Naive thymus-derived CD8-positive, alpha-beta T cell (primary cell): ENCODE data around the gene PPIE. TPM values are rescaled to one million over a fixed set of nuclear protein-coding genes. Genes with fewer than 3 reads are reported as not detected.
"Not testable (repeated sequence)": the region's sequence is repeated elsewhere in the genome, so short reads cannot be mapped to it uniquely, and the experiment has no call there.

ENCODE experiments used
- ATAC-seq, 2 donors: fragments of 150-1000 bp; cut with Tn5 transposase in 1 of 2; sonication (Bioruptor Pico), chemical (Tn5 transposase) in 1 of 2; 1 replicate in 1 of 2; 2 replicates in 1 of 2; pipeline ENCODE4 v1.10.0; 2021; ENCODE audit warnings: mild to moderate bottlenecking in 2 of 2, moderate library complexity in 2 of 2
- POLR2A ChIA-PET: fragments of 350-600 bp; sonication (Branson Sonifier 250); formaldehyde crosslinking; loops from one replicate; lab custom pipeline; 2021; ENCODE audit warnings: antibody characterized with exemption; lab: Charles Lee
- DNase-seq, 10 donors: peaks; one replicate each; pipeline versions ENCODE4 v3.0.0 to v3.0.0-alpha.2; 2020 to 2022
- H3K27ac Mint-ChIP-seq, 10 donors: one replicate each; pipeline ENCODE4 v1.8.0; 2020 to 2022; ENCODE audit warnings: mild to moderate bottlenecking in 10 of 10, mixed read lengths in 10 of 10, moderate library complexity in 4 of 10, inconsistent platforms in 1 of 10
- H3K27me3 Mint-ChIP-seq, 5 donors: one replicate each; pipeline ENCODE4 v1.8.0; 2021 to 2022; ENCODE audit warnings: mixed read lengths in 5 of 5
- H3K36me3 Mint-ChIP-seq, 3 donors: one replicate each; pipeline ENCODE4 v1.8.0; 2020 to 2022; ENCODE audit warnings: mixed read lengths in 3 of 3, mild to moderate bottlenecking in 2 of 3, inconsistent platforms in 1 of 3
- H3K4me1 Mint-ChIP-seq, 4 donors: one replicate each; pipeline ENCODE4 v1.8.0; 2021 to 2022; ENCODE audit warnings: mixed read lengths in 4 of 4
- H3K4me3 Mint-ChIP-seq, 10 donors: one replicate each; pipeline ENCODE4 v1.8.0; 2020 to 2022; ENCODE audit warnings: mild to moderate bottlenecking in 10 of 10, mixed read lengths in 10 of 10, moderate library complexity in 6 of 10, inconsistent platforms in 1 of 10
- H3K9me3 Mint-ChIP-seq, 9 donors: one replicate each; pipeline ENCODE4 v1.8.0; 2020 to 2022; ENCODE audit warnings: mixed read lengths in 9 of 9, mild to moderate bottlenecking in 3 of 9, inconsistent platforms in 1 of 9, moderate library complexity in 1 of 9
- polyA plus RNA-seq, 3 donors: library from polyadenylated mRNA; unstranded; fragments of 300-500 nt; fragmentation: Illumina TruSeq; gene quantifications; one replicate each; pipeline ENCODE4 v1.2.3, GENCODE V29; 2021
- total RNA-seq, 8 experiments: library from RNA in 2 of 8; stranded (reverse) in 2 of 8; gene quantifications; one replicate each; pipeline ENCODE4 v1.2.3 and lab custom pipeline; 2021 to 2026

The PPIE gene
- total and polyA plus RNA-seq, 5 experiments from 2014 or later = 86.9 to 123 (median 101) TPM

- H3K36me3 Mint-ChIP-seq = peaks cover 0 to 34% (median 8%) of the 10 kb centered on the region in 3 donors
- POLR2A ChIA-PET = interaction anchor here (0.5 kb wide), 1 partner anchor 27 kb away, joined by 3 read pairs; the partner anchor contains the start of gene BMP8B
Measured at GRCh38 chr1:39761557-39762260, 23.0 kb downstream of the PPIE start.

GRCh38 chr1:39762550-39763540, 24.2 kb downstream of the PPIE start:
- Mint-ChIP-seq H3K27ac (no peak overlapping the region), H3K27me3 (no peaks in the 10 kb centered on the region), H3K4me1 (peaks cover 0 to 1% (median 0%) of the 10 kb centered on the region in 4 donors), H3K36me3 (peaks cover 0 to 23% (median 5%) of the 10 kb centered on the region in 3 donors), H3K4me3 (no peak overlapping the region), H3K9me3 (no peaks in the 10 kb centered on the region)
- DNase-seq = peak in 1 of 10 donors; percentile 45
- POLR2A ChIA-PET = no interaction called here
- no peak for ATAC-seq

More at GRCh38 chr1:39761557-39762260, 23.0 kb downstream of the PPIE start:
- ATAC-seq = no peak
- Mint-ChIP-seq H3K4me3 (no peak overlapping the region), H3K27me3 (no peaks in the 10 kb centered on the region), H3K4me1 (peaks cover 0 to 1% (median 0%) of the 10 kb centered on the region in 4 donors), H3K9me3 (no peaks in the 10 kb centered on the region), H3K27ac (peak overlapping the region in 2 of 10 donors; percentile 52 to 80)
- no peak for DNase-seq

DNA sequence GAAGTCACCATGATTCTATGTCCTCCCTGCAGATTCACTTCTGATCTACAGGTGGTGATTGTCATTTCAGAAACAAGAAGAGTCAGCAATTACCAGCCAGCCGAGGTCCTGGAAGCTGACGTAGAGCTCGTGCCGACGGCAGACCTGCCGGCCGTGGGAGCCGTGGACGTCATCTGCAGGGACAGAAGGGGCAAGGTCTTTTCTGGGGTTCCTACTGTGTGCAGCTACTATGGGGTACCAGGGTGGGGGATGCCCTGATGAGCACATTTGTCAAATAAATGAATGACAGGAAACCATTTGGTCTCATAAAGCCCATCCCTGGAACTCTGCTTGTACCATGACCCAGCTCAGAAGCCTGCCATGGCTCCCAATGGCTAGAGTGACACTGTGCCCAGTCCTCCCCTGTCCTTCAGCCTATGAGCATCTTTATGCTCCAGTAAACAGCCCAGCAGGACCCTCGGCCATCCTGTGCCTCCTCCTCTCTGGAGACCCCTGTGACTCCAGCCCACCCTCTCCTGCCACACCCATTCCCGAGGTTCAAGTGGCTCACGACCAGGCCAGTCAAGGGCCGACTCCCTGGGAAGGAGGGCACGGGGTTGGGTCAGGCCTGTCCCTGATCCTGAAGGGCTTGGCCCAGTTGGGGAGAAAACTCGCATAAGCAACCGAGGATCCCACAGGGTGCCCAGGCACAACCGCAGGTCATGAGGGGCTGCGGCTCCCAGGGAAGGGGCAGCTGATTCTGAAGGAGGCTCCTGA, 25.1 kb downstream of the PPIE start:
- DNase-seq, H3K9me3 Mint-ChIP-seq, H3K4me1 Mint-ChIP-seq, H3K4me3 Mint-ChIP-seq, H3K27me3 Mint-ChIP-seq, H3K27ac Mint-ChIP-seq, ATAC-seq, POLR2A ChIA-PET: not testable (repeated sequence)
- peaks cover 0 to 16% (median 5%) of the 10 kb centered on the region in 3 donors for H3K36me3 Mint-ChIP-seq

DNA sequence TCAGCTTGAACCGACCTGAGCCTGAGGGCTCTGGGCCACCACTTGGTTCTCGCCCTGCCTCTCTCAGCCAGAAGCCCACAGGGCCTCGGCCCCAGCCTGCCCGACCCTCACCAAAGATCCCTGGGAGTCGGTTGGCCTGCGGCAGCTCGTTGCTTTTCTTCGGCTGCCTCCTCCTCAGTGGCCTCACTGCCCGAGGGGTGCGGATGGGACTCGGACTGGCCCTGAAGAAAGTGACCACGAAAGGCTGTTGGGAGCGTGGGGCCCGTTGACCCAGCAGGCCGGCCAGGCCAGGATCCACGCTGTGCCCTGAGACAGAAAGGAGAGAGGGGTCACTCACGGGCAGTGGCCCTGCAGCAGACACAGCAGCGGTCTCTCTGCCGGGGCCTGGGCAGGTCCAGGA, 25.8 kb downstream of the PPIE start:
- POLR2A ChIA-PET, H3K4me3 Mint-ChIP-seq, H3K4me1 Mint-ChIP-seq, H3K27ac Mint-ChIP-seq, H3K9me3 Mint-ChIP-seq, ATAC-seq, DNase-seq, H3K27me3 Mint-ChIP-seq: not testable (repeated sequence)
- H3K36me3 Mint-ChIP-seq = peaks cover 0 to 13% (median 3%) of the 10 kb centered on the region in 3 donors

DNA sequence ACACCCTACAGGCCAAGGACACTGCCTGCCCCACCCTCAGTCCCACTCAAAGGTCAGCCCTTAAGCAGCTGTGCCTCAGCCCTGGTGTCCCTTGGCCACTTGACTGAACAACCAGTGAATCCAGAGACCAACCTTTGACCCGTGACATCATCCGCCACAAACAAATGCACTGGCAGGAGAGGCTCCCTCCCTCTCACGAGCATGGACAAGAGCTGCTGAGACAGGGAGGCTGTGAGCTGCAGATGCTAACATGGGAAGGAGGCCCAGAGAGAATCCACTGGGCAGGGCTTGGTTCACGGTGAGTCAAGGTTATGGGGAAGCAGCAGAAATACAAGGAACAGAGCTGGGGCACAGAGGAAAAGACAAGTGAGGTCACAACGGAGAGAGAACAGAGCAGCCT, 27.8 kb downstream of the PPIE start:
- not testable (repeated sequence) for ATAC-seq

DNA sequence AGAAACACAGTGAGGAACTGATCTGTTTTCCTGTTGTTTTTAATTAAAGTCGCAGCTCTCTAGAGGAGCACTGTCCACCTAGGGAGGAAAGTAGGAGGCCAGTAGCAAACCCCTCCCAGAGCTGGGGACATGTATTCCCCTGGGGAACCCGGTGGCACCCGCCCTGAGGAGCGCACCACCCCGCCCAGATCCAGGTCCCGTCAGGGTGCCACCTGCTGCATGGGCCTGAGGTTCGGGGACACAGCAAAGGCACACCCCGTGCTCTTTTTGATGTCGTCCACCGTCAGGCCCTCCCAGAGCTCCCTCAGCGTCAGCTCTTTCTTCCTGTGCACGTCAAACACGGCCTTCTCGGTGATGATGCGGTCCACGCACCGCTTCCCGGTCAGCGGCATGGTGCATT, 30.8 kb downstream of the PPIE start:
- DNase-seq, H3K9me3 Mint-ChIP-seq, H3K4me3 Mint-ChIP-seq, H3K4me1 Mint-ChIP-seq, H3K27ac Mint-ChIP-seq, H3K27me3 Mint-ChIP-seq, ATAC-seq, H3K36me3 Mint-ChIP-seq, POLR2A ChIA-PET: not testable (repeated sequence)

More for the DNA sequence above, 27.8 kb downstream of the PPIE start:
- H3K4me1 Mint-ChIP-seq, H3K27ac Mint-ChIP-seq, POLR2A ChIA-PET, DNase-seq, H3K4me3 Mint-ChIP-seq, H3K27me3 Mint-ChIP-seq, H3K36me3 Mint-ChIP-seq, H3K9me3 Mint-ChIP-seq: not testable (repeated sequence)

DNA sequence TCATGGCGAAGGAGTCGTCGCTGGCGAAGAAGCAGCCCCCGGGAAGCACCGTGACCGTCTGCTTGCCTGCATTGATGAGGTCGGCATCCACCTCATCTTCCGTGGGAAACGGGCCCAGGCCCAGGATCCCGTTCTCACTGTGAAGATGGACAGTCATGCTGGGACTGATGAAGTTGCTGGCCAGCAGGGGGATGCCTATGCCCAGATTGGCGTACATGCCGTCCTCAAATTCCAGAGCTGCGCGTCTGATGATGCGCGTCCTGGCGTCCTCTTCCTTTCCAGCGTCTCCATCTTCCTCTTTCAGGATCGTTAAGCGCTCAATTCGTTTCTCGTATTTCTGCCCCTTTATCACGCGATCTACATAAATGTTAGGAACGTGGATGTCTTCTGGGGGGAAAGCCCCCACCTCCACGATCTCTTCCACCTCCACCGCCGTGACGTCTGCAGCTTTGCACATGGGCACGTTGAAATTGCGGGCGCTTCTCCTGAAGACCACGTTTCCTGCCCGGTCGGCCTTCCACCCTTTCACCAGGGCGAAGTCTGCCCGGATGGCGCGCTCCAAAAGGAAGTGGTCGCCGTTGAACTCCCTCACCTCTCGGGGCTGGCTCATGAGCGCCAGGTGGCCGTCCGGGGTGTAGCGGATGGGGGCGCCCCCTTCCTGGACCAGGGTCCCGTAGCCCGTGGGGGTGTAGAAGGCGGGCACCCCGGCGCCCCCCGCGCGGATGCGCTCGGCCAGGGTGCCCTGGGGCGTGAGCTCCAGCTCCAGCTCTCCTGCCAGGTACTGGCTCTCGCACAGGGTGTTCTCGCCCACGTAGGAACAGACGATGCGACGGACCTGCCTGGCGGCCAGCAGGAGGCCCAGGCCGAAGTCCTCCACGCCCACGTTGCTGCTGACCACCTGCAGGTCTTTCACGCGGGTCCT, 31.7 kb downstream of the PPIE start:
- H3K36me3 Mint-ChIP-seq, POLR2A ChIA-PET, H3K27me3 Mint-ChIP-seq, H3K27ac Mint-ChIP-seq, H3K9me3 Mint-ChIP-seq, H3K4me1 Mint-ChIP-seq: not testable (repeated sequence)
- ATAC-seq = peak; percentile 42 to 65
- DNase-seq = peak in 1 of 10 donors; percentile 29
- peak overlapping the region in 6 of 10 donors; percentile 18 to 59 (median 44) for H3K4me3 Mint-ChIP-seq

DNA sequence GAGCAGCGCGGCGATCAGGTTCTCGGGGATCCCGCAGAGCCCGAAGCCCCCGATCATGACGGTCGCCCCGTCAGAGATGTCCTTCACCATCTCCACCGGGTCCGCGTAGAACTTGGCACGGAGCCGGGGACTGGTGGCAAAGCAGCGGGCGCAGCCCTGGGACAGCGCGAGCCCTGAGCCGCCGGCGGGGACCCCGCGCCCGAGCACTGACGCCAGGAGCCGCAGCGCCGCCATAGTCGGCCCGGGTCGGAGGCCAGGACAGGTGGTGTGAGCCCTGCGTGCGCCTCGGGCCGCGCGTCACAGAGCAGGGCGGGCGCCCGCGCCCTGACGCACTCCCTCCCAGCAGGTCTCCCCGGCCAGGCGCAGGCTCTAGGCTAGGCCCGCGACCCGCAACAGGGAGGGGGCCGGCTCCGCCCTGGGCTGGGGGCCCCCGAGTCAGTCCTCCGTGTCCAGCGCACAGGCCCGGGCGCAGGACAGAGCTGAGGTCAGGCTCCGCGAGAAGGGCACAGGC, 32.4 kb downstream of the PPIE start, which contains the start of gene OXCT2:
Gene OXCT2, minus strand, starts transcription at position 327 of the 511 bp plus-strand sequence. Its CDS starts 93 bp downstream, at position 234.
- H3K4me3 Mint-ChIP-seq = peak within 1 kb of the TSS in 6 of 10 donors; percentile 18 to 59 (median 44)
- POLR2A ChIA-PET, DNase-seq, H3K27ac Mint-ChIP-seq, H3K27me3 Mint-ChIP-seq, H3K36me3 Mint-ChIP-seq, H3K4me1 Mint-ChIP-seq, H3K9me3 Mint-ChIP-seq: not testable (repeated sequence)
- ATAC-seq = peak; percentile 35 to 37

- H3K27me3 Mint-ChIP-seq, POLR2A ChIA-PET, H3K4me3 Mint-ChIP-seq, H3K4me1 Mint-ChIP-seq, H3K36me3 Mint-ChIP-seq, H3K9me3 Mint-ChIP-seq, H3K27ac Mint-ChIP-seq, DNase-seq: not testable (repeated sequence)
- peak; percentile 53 to 70 for ATAC-seq
Measured at GRCh38 chr1:39773369-39773979, 34.8 kb downstream of the PPIE start.

GRCh38 chr1:39775141-39775540, 36.5 kb downstream of the PPIE start:
- H3K36me3 Mint-ChIP-seq, POLR2A ChIA-PET, DNase-seq, H3K4me1 Mint-ChIP-seq, H3K27me3 Mint-ChIP-seq, H3K27ac Mint-ChIP-seq, ATAC-seq, H3K9me3 Mint-ChIP-seq, H3K4me3 Mint-ChIP-seq: not testable (repeated sequence)

- H3K27me3 Mint-ChIP-seq, DNase-seq, H3K4me1 Mint-ChIP-seq, H3K4me3 Mint-ChIP-seq, POLR2A ChIA-PET, H3K27ac Mint-ChIP-seq, ATAC-seq, H3K9me3 Mint-ChIP-seq, H3K36me3 Mint-ChIP-seq: not testable (repeated sequence)
Measured at GRCh38 chr1:39775676-39776399, 37.2 kb downstream of the PPIE start.
